WTC11 (cell line): ENCODE results near the gene KDF1. TPM values are rescaled to one million over a fixed set of nuclear protein-coding genes. Genes with fewer than 3 reads are reported as not detected.

Experiments
- EMX1 ChIP-seq: fragments of 250-450 bp; sonication (Bioruptor Pico); IDR thresholded peaks from 2 replicates; pipeline ENCODE4 v1.8.0; 2021; ENCODE audit warnings: mild to moderate bottlenecking
- ERG ChIP-seq: fragments of 250-450 bp; sonication (Bioruptor Pico); IDR thresholded peaks from 2 replicates; pipeline ENCODE4 v1.8.0; 2021; ENCODE audit warnings: mild to moderate bottlenecking
- ETV6 ChIP-seq: sonication (generic); formaldehyde crosslinking; IDR thresholded peaks from 2 replicates; pipeline ENCODE4 v1.8.1; 2022; ENCODE audit warnings: mild to moderate bottlenecking, missing genetic modification reagents
- FOXJ3 ChIP-seq: sonication (generic); formaldehyde crosslinking; IDR thresholded peaks from 2 replicates; pipeline ENCODE4 v1.9.0; 2021; ENCODE audit warnings: missing genetic modification reagents, mild to moderate bottlenecking, borderline replicate concordance
- GTF2I ChIP-seq: fragments of 250-450 bp; sonication (Bioruptor Pico); conservative IDR thresholded peaks from 2 replicates; pipeline ENCODE4 v1.4.0; 2021; ENCODE audit warnings: mild to moderate bottlenecking
- IRF1 ChIP-seq: sonication (generic); formaldehyde crosslinking; IDR thresholded peaks from 2 replicates; pipeline ENCODE4 v1.8.0; 2023; ENCODE audit warnings: missing genetic modification reagents
- NFE2L1 ChIP-seq: sonication (generic); formaldehyde crosslinking; IDR thresholded peaks from 2 replicates; pipeline ENCODE4 v1.8.1; 2023; ENCODE audit warnings: missing genetic modification reagents
- NR3C1 ChIP-seq: sonication (generic); formaldehyde crosslinking; conservative IDR thresholded peaks from 2 replicates; pipeline ENCODE4 v1.8.1; 2023; ENCODE audit warnings: low read depth, mild to moderate bottlenecking, missing genetic modification reagents
- PRRX2 ChIP-seq: fragments of 250-450 bp; sonication (Bioruptor Pico); IDR thresholded peaks from 2 replicates; pipeline ENCODE4 v1.8.0; 2021; ENCODE audit warnings: mild to moderate bottlenecking
- RORB ChIP-seq: fragments of 250-450 bp; sonication (Bioruptor Pico); IDR thresholded peaks from 2 replicates; pipeline ENCODE4 v1.9.0; 2021; ENCODE audit warnings: mild to moderate bottlenecking
- SP1 ChIP-seq: sonication (generic); formaldehyde crosslinking; conservative IDR thresholded peaks from 2 replicates; pipeline ENCODE4 v1.8.1; 2022; ENCODE audit warnings: missing genetic modification reagents
- TEAD1 ChIP-seq: sonication (generic); formaldehyde crosslinking; IDR thresholded peaks from 2 replicates; pipeline ENCODE4 v1.8.0; 2022; ENCODE audit warnings: mild to moderate bottlenecking, missing genetic modification reagents
- ZMAT4 ChIP-seq: fragments of 250-450 bp; sonication (Bioruptor Pico); IDR thresholded peaks from 2 replicates; pipeline ENCODE4 v1.9.0; 2021; ENCODE audit warnings: mild to moderate bottlenecking
- ZNF138 ChIP-seq: sonication (generic); formaldehyde crosslinking; conservative IDR thresholded peaks from 2 replicates; pipeline ENCODE4 v1.8.1; 2022; ENCODE audit warnings: mild to moderate bottlenecking, moderate library complexity, missing genetic modification reagents
- ZNF396 ChIP-seq: fragments of 250-450 bp; sonication (Bioruptor Pico); IDR thresholded peaks from 2 replicates; pipeline ENCODE4 v1.8.0; 2021; ENCODE audit warnings: mild to moderate bottlenecking, moderate library complexity, borderline replicate concordance
- ZNF425 ChIP-seq: fragments of 250-450 bp; sonication (Bioruptor Pico); conservative IDR thresholded peaks from 2 replicates; pipeline ENCODE4 v1.9.0; 2021; ENCODE audit warnings: mild to moderate bottlenecking
- total RNA-seq: library from RNA; stranded (reverse); gene quantifications from 3 replicates; pipeline ENCODE4 v1.2.3, GENCODE V29; 2021
- TF ChIP-seq, protein P1 (sequence below): sonication (generic); formaldehyde crosslinking; IDR thresholded peaks from 2 replicates; pipeline ENCODE4 v1.8.0; 2023; ENCODE audit warnings: missing genetic modification reagents, mild to moderate bottlenecking, borderline replicate concordance
- TF ChIP-seq, protein P2 (sequence below): sonication (generic); formaldehyde crosslinking; IDR thresholded peaks from 2 replicates; pipeline ENCODE4 v1.8.1; 2022; ENCODE audit warnings: mild to moderate bottlenecking, missing genetic modification reagents, moderate library complexity, borderline replicate concordance
- TF ChIP-seq, protein P3 (sequence below): sonication (generic); formaldehyde crosslinking; IDR thresholded peaks from 2 replicates; pipeline ENCODE4 v1.8.1; 2023; ENCODE audit warnings: mild to moderate bottlenecking, missing genetic modification reagents, moderate library complexity
- TF ChIP-seq, protein P4 (sequence below): sonication (generic); formaldehyde crosslinking; IDR thresholded peaks from 2 replicates; pipeline ENCODE4 v1.8.1; 2023; ENCODE audit warnings: mild to moderate bottlenecking, missing genetic modification reagents, borderline replicate concordance
- TF ChIP-seq, protein P5 (sequence below): sonication (generic); formaldehyde crosslinking; IDR thresholded peaks from 2 replicates; pipeline ENCODE4 v1.8.0; 2022; ENCODE audit warnings: mild to moderate bottlenecking, missing genetic modification reagents

Gene KDF1
- total RNA-seq, 1 experiment from 2014 or later = 19.0 TPM

DNA sequence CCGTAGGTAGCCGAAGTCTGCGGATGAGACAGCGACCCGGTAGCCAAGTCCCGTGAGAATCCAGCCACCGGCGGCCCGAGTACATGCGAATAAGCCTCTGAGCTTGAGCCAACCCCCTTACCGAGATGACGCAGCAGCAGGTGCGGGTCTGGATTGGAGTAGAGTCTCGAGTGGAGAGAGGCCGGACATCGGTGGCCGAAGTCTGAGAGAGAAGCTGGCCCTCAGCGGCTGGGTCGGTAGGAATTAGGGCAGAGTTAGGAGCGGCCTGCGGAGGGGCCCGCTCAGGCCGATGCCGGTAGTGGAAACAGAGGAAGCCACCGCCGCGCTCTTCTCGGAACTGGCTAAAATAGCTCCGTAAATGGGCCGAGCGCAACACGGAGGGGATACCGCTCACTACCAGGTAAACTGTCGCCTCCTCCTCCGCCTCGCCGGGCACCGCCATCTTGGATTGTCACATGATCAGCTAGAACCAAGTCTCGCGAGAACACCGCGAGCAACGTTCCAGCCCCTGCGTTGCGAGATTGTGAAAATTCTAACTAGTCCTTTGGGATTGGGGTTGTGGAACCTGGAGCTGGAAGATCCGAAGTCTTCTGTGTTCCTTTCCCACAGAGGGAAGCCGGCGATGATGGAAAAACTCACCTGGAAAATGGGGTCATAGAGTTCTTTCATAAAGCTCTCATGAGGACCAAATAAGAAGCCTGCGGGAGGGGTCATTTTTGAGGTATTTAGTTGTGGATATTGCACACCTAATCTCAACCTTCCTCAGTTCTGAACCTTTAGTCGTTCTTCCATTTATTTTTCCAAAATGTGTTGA is 60.1 kb downstream of the KDF1 start, which contains the start of gene GPATCH3 (continued):
- TF ChIP-seq, protein P1, sequence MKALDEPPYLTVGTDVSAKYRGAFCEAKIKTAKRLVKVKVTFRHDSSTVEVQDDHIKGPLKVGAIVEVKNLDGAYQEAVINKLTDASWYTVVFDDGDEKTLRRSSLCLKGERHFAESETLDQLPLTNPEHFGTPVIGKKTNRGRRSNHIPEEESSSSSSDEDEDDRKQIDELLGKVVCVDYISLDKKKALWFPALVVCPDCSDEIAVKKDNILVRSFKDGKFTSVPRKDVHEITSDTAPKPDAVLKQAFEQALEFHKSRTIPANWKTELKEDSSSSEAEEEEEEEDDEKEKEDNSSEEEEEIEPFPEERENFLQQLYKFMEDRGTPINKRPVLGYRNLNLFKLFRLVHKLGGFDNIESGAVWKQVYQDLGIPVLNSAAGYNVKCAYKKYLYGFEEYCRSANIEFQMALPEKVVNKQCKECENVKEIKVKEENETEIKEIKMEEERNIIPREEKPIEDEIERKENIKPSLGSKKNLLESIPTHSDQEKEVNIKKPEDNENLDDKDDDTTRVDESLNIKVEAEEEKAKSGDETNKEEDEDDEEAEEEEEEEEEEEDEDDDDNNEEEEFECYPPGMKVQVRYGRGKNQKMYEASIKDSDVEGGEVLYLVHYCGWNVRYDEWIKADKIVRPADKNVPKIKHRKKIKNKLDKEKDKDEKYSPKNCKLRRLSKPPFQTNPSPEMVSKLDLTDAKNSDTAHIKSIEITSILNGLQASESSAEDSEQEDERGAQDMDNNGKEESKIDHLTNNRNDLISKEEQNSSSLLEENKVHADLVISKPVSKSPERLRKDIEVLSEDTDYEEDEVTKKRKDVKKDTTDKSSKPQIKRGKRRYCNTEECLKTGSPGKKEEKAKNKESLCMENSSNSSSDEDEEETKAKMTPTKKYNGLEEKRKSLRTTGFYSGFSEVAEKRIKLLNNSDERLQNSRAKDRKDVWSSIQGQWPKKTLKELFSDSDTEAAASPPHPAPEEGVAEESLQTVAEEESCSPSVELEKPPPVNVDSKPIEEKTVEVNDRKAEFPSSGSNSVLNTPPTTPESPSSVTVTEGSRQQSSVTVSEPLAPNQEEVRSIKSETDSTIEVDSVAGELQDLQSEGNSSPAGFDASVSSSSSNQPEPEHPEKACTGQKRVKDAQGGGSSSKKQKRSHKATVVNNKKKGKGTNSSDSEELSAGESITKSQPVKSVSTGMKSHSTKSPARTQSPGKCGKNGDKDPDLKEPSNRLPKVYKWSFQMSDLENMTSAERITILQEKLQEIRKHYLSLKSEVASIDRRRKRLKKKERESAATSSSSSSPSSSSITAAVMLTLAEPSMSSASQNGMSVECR (CRISPR knock-in tag) = peak; percentile 83; the same call in 1 of the 2 replicates
- TF ChIP-seq EMX1 (CRISPR knock-in tag) = no peak
- TF ChIP-seq ERG (CRISPR knock-in tag) = no peak
- TF ChIP-seq IRF1 (CRISPR knock-in tag) = no peak
- no peak for TF ChIP-seq GTF2I (CRISPR knock-in tag)
- peak; percentile 61; the same call in 1 of the 2 replicates for TF ChIP-seq TEAD1 (CRISPR knock-in tag)
- TF ChIP-seq ETV6 (CRISPR knock-in tag) = no peak
- no peak for TF ChIP-seq NR3C1 (CRISPR knock-in tag)
- TF ChIP-seq ZNF425 (CRISPR knock-in tag) = no peak
- TF ChIP-seq FOXJ3 (CRISPR knock-in tag) = no peak
- TF ChIP-seq, protein P2, sequence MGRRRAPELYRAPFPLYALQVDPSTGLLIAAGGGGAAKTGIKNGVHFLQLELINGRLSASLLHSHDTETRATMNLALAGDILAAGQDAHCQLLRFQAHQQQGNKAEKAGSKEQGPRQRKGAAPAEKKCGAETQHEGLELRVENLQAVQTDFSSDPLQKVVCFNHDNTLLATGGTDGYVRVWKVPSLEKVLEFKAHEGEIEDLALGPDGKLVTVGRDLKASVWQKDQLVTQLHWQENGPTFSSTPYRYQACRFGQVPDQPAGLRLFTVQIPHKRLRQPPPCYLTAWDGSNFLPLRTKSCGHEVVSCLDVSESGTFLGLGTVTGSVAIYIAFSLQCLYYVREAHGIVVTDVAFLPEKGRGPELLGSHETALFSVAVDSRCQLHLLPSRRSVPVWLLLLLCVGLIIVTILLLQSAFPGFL (CRISPR knock-in tag) = no peak
- TF ChIP-seq RORB (CRISPR knock-in tag) = no peak
- no peak for TF ChIP-seq ZNF396 (CRISPR knock-in tag)
- TF ChIP-seq, protein P3, sequence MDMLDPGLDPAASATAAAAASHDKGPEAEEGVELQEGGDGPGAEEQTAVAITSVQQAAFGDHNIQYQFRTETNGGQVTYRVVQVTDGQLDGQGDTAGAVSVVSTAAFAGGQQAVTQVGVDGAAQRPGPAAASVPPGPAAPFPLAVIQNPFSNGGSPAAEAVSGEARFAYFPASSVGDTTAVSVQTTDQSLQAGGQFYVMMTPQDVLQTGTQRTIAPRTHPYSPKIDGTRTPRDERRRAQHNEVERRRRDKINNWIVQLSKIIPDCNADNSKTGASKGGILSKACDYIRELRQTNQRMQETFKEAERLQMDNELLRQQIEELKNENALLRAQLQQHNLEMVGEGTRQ = peak; percentile 99
- TF ChIP-seq, protein P4, sequence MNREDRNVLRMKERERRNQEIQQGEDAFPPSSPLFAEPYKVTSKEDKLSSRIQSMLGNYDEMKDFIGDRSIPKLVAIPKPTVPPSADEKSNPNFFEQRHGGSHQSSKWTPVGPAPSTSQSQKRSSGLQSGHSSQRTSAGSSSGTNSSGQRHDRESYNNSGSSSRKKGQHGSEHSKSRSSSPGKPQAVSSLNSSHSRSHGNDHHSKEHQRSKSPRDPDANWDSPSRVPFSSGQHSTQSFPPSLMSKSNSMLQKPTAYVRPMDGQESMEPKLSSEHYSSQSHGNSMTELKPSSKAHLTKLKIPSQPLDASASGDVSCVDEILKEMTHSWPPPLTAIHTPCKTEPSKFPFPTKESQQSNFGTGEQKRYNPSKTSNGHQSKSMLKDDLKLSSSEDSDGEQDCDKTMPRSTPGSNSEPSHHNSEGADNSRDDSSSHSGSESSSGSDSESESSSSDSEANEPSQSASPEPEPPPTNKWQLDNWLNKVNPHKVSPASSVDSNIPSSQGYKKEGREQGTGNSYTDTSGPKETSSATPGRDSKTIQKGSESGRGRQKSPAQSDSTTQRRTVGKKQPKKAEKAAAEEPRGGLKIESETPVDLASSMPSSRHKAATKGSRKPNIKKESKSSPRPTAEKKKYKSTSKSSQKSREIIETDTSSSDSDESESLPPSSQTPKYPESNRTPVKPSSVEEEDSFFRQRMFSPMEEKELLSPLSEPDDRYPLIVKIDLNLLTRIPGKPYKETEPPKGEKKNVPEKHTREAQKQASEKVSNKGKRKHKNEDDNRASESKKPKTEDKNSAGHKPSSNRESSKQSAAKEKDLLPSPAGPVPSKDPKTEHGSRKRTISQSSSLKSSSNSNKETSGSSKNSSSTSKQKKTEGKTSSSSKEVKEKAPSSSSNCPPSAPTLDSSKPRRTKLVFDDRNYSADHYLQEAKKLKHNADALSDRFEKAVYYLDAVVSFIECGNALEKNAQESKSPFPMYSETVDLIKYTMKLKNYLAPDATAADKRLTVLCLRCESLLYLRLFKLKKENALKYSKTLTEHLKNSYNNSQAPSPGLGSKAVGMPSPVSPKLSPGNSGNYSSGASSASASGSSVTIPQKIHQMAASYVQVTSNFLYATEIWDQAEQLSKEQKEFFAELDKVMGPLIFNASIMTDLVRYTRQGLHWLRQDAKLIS (CRISPR knock-in tag) = no peak
- TF ChIP-seq, protein P5, sequence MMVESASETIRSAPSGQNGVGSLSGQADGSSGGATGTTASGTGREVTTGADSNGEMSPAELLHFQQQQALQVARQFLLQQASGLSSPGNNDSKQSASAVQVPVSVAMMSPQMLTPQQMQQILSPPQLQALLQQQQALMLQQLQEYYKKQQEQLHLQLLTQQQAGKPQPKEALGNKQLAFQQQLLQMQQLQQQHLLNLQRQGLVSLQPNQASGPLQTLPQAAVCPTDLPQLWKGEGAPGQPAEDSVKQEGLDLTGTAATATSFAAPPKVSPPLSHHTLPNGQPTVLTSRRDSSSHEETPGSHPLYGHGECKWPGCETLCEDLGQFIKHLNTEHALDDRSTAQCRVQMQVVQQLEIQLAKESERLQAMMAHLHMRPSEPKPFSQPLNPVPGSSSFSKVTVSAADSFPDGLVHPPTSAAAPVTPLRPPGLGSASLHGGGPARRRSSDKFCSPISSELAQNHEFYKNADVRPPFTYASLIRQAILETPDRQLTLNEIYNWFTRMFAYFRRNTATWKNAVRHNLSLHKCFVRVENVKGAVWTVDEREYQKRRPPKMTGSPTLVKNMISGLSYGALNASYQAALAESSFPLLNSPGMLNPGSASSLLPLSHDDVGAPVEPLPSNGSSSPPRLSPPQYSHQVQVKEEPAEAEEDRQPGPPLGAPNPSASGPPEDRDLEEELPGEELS = no peak
- TF ChIP-seq PRRX2 (CRISPR knock-in tag) = no peak
- TF ChIP-seq NFE2L1 = peak; percentile 75
- no peak for TF ChIP-seq ZMAT4 (CRISPR knock-in tag)
- TF ChIP-seq ZNF138 (CRISPR knock-in tag) = no peak
- TF ChIP-seq SP1 (CRISPR knock-in tag) = peak; percentile 53
